BJ (cell line): ENCODE results near the gene VGLL4. TPM values are rescaled to one million over a fixed set of nuclear protein-coding genes. Genes with fewer than 3 reads are reported as not detected.

Experiments used
- CTCF ChIA-PET: fragments of 350-600 bp; formaldehyde crosslinking; extraction: SDS; loops from one replicate; lab custom pipeline; 2021; ENCODE audit warnings: antibody characterized with exemption, inconsistent platforms; lab: Yijun Ruan, JAX
- POLR2A ChIA-PET: fragments of 300-600 bp; sonication (Branson Sonifier 250); formaldehyde crosslinking; extraction: SDS; loops from one replicate; lab custom pipeline; 2021; ENCODE audit warnings: antibody characterized with exemption; lab: Charles Lee
- DNase-seq: peaks from one replicate; pipeline ENCODE4 v3.0.0-alpha.2; 2011; ENCODE audit warnings: low read depth
- H3K27me3 ChIP-seq: 2 replicates; pipeline ENCODE4 v1.6.0; 2011; ENCODE audit warnings: low read length; ENCODE audit not compliant: control insufficient read depth, insufficient read depth
- H3K36me3 ChIP-seq: 2 replicates; pipeline ENCODE4 v1.5.1; 2011; ENCODE audit warnings: low read length; ENCODE audit not compliant: control insufficient read depth, insufficient read depth
- H3K4me3 ChIP-seq: 2 replicates; pipeline ENCODE4 v1.5.1; 2011; ENCODE audit warnings: low read depth, mild to moderate bottlenecking, control low read depth, low read length
- polyA plus RNA-seq: library from polyadenylated mRNA; depleted of rRNA; stranded (reverse); fragments of >200 nt; gene quantifications from 2 replicates; pipeline ENCODE4 v1.2.3, GENCODE V29; 2011
- TF ChIP-seq, protein P1 (sequence below): IDR thresholded peaks from 2 replicates; pipeline ENCODE4 v1.5.1; 2011; ENCODE audit warnings: low read depth, mild to moderate bottlenecking, control low read depth, inconsistent platforms, low read length, moderate library complexity; ENCODE audit not compliant: insufficient read depth

The VGLL4 gene
- polyA plus RNA-seq, 1 experiment, result 31.3 TPM

DNA sequence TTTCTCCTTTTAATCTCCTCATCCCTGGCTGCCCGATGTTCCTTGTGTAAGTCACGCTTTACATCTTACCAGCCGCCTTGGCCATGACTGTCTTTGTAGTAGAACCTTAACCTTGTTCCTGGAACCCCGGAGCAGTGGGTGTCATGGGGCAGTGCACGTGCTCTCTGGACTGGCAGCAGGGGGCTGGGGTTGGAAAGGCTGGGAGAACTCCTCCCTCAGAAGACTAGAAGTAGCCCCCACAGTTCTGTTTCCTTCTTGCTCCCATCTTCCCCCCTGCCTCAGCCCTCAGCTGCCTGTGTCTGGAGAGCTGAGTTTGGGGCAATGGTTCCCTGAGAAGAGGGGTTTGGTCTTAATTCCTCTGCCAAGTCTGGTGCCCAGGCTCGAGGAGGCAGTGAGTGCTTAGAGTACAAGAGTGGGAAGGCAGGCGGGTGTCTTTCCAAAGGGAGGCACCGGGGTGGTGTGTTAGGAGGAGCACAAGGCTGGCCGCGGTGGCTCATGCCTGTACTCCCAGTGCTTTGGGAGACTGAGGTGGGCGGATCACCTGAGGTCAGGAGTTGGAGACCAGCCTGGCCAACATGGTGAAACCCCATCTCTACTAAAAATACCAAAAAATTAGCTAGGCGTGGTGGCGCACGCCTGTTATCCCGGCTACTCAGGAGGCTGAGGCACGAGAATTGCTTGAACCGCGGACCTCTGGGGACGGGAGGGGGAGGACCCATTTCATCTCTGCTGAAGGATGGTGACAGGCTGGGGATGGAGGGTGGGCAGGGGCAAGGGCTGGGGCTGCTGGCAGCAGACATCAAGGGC, 100.4 kb downstream of the VGLL4 start:
- POLR2A ChIA-PET, result no interaction called here
- CTCF ChIA-PET, result no interaction called here
- no peaks in the 10 kb centered on the region for H3K27me3 ChIP-seq
- H3K36me3 ChIP-seq, result no peaks in the 10 kb centered on the region
- TF ChIP-seq, protein P1, sequence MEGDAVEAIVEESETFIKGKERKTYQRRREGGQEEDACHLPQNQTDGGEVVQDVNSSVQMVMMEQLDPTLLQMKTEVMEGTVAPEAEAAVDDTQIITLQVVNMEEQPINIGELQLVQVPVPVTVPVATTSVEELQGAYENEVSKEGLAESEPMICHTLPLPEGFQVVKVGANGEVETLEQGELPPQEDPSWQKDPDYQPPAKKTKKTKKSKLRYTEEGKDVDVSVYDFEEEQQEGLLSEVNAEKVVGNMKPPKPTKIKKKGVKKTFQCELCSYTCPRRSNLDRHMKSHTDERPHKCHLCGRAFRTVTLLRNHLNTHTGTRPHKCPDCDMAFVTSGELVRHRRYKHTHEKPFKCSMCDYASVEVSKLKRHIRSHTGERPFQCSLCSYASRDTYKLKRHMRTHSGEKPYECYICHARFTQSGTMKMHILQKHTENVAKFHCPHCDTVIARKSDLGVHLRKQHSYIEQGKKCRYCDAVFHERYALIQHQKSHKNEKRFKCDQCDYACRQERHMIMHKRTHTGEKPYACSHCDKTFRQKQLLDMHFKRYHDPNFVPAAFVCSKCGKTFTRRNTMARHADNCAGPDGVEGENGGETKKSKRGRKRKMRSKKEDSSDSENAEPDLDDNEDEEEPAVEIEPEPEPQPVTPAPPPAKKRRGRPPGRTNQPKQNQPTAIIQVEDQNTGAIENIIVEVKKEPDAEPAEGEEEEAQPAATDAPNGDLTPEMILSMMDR, result no peak
- no peak for DNase-seq
- no peak overlapping the region for H3K4me3 ChIP-seq

DNA sequence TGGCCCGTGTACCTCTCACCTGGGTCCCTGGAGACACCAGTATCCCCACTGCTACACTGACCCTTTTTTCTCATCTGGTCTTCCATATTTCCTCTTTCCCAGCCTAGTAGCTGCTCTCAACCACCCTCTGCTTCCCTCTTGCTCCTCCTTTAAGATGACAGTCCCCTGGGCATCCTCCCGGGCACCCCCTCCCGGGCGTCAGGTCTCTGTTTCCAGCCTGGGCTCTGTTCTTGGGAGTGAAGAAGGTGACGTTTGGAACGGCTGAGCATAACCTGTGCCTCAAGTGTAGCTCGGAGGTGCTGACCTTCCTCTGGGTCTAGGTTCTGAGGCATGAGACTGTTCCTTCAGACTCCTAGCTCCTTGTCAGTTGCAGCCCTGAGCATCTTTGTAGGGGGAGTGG, 101.2 kb downstream of the VGLL4 start:
- Histone ChIP-seq H3K27me3 (no peaks in the 10 kb centered on the region), H3K4me3 (no peak overlapping the region), H3K36me3 (no peaks in the 10 kb centered on the region)
- ChIA-PET CTCF (no interaction called here), POLR2A (no interaction called here)
- TF ChIP-seq, protein P1, result no peak
- DNase-seq, result no peak

DNA sequence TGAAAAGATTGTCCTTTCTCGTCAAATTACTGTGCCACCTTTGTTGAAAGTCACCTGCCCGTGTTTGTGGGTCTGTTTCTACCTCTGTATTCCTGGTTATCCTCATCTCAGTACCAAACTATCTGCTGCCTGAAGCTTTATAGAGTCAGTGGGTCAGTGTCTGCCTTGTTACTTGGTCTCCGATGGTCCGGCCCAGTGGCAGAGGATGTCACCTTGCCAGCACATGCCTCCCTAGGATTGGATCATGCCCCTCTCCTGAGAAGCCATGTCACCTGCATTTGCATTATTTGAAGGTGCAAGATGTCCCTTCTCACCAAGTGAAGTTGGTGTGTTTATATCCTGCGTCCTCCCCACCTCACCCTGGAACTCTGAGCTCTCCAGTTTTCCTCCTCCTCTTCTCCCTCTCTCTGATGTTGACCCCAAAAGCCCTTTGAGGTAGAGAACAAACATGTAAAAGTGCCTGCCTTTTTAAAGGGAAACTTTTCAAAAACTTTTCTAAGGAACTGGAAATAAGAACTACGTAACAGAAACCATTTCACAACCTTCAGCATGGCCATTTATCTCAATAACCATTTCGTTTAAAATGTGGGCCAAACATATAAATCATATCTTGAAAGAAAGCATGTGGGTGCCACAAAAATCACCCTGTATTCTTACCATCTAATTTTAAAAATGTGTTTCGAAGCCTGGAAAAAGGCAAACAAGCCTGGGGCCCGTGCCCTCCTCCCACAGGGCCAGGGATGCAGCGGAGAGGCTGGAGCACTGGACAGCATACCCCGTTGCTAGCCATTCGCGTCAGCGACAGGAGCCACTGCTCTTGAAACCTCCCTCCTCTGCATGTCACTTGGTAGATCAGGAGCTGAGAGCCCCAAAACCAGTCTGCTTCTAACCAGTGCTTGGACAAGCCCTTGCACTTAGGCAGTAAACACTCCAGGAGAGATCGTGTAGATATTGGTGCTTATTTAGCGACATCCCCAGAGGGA, 102.1 kb downstream of the VGLL4 start:
- Histone ChIP-seq H3K27me3 (no peaks in the 10 kb centered on the region), H3K36me3 (no peaks in the 10 kb centered on the region), H3K4me3 (no peak overlapping the region)
- CTCF ChIA-PET, result no interaction called here
- TF ChIP-seq, protein P1, result no peak
- POLR2A ChIA-PET, result no interaction called here
- no peak for DNase-seq

DNA sequence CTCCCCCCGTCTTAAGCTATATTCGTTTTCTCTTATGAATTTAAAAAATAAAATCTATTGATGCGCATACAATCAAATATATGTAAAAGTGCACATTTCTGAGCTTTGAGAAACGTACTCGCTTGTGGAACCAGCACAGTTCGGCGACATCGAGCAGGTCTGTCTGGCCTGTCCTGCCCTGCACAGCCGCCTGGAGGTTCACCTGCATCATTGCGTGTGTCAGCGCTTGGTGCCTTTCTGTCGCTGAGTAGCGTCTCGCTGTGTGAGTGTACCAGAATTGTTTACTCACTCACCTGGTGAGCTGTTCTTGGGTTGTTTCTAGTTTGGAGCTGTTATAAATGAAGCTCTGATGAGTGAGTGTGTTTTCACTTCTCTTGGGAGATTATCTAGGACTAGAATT, 104.0 kb downstream of the VGLL4 start:
- ChIA-PET POLR2A (no interaction called here), CTCF (interaction anchor here (1.3 kb wide), 1 partner anchor 31 kb away, joined by 3 read pairs; no protein-coding TSS in a partner anchor)

More for the DNA sequence above, 104.0 kb downstream of the VGLL4 start:
- no peaks in the 10 kb centered on the region for H3K27me3 ChIP-seq
- TF ChIP-seq, protein P1, result no peak
- DNase-seq, result no peak
- no peak overlapping the region for H3K4me3 ChIP-seq
- no peaks in the 10 kb centered on the region for H3K36me3 ChIP-seq
